ENCODE data around the gene GNL3L.
"Not testable (repeated sequence)": the region's sequence is repeated elsewhere in the genome, so short reads cannot be mapped to it uniquely, and the experiment has no call there.

Gene GNL3L

GRCh38 chrX:54561622-54562021, 31.6 kb downstream of the GNL3L start:
- DNase-seq (ENCODE audit: low read depth) = no peak

GRCh38 chrX:54564936-54565335, 34.9 kb downstream of the GNL3L start:
- no peak for DNase-seq (ENCODE audit: low read depth)

GRCh38 chrX:54570332-54570731, 40.3 kb downstream of the GNL3L start:
- DNase-seq (ENCODE audit: low read depth) = no peak

DNA sequence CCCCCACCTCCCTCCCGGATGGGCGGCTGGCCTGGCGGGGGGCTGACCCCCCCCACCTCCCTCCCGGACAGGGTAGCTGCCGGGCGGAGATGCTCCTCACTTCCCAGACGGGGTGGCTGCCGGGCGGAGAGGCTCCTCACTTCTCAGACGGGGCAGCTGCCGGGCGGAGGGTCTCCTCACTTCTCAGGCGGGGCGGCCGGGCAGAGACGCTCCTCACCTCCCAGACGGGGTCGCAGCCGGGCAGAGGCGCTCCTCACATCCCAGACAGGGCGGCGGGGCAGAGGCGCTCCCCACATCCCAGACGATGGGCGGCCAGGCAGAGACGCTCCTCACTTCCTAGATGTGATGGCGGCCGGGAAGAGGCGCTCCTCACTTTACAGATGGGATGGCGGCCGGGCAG, 42.6 kb downstream of the GNL3L start:
- DNase-seq (ENCODE audit: low read depth) = not testable (repeated sequence)

- DNase-seq (ENCODE audit: low read depth) = no peak
Measured at GRCh38 chrX:54597728-54598127, 67.7 kb downstream of the GNL3L start.

GRCh38 chrX:54602563-54602962, 72.5 kb downstream of the GNL3L start:
- DNase-seq (ENCODE audit: low read depth) = no peak

Data from HS-27A (cell line).